ENCODE results near the gene TMEM212.
A peak's percentile ranks its signal among the peaks of the same experiment; 100 is the strongest.
"Not testable (repeated sequence)": the region's sequence is repeated elsewhere in the genome, so short reads cannot be mapped to it uniquely, and the experiment has no call there.

The TMEM212 gene

GRCh38 chr3:171813278-171813896, 29.8 kb upstream of the TMEM212 start:
- DNase-seq (ENCODE audit: low read depth): no peak

DNA sequence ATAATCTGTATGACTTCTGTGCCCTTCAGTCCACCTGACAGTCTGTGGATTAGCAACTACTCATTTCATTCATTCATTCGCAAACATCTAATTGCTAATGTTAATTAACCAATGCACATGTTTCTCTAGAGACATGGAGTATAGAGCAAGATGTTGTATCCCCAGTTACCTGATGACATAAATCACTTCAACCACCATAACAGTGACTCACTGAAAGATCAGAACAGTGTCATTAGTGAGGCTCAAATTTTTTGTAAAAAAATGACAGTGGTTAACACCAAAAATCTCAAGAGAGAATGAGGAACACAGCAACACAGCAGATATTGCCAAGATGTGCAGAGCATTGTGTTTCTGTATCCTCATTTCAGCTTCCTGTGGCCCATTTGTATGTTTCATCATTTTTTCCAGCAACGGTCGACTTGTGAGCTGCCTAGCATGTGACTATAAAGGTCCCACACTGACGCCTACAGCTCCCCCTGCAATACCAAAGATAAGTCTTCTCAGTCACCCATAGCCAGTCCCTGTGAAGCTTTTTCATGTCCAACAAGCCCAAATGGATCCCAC, 29.2 kb upstream of the TMEM212 start:
- DNase-seq (ENCODE audit: low read depth): no peak

DNA sequence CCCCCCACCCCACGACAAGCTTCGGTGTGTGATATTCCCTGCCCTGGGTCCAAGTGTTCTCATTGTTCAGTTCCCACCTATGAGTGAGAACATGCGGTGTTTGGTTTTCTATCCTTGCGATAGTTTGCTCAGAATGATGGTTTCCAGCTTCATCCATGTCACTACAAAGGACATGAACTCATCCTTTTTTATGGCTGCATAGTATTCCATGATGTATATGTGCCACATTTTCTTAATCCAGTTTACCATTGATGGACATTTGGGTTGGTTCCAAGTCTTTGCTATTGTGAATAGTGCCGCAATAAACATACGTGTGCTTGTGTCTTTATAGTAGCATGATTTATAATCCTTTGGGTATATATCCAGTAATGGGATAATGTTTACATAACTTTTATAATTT, 28.5 kb upstream of the TMEM212 start:
- not testable (repeated sequence) for DNase-seq (ENCODE audit: low read depth)

DNA sequence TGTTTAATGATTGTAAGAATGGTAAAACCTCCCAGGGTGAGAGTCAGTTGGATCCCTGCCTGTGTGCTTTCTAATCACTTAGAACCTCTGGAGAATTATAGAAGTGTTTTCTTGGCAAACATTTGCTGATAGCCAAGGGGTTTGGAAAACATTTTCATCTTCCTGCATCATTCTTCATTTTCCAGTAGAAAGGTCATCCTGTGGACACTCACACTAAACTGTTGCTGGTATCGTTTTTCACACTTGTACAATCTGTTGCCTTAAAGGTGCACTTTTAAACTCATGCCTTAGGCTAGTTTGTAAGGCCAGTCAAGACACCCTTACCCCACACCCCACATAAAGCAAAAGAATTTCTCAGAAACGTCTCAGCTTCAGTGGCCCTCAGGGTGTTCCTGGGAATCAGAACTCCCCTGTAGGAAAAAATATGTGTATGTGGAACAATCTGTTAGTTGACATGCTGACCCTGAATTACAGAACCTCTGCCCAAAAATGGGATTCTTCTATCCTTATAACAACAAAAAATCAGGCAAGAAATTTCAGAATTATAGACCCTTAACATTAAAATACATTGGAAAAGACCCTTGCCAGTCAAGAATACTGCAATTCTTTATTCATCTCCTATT, 27.1 kb upstream of the TMEM212 start:
- DNase-seq (ENCODE audit: low read depth): peak; percentile 36

DNA sequence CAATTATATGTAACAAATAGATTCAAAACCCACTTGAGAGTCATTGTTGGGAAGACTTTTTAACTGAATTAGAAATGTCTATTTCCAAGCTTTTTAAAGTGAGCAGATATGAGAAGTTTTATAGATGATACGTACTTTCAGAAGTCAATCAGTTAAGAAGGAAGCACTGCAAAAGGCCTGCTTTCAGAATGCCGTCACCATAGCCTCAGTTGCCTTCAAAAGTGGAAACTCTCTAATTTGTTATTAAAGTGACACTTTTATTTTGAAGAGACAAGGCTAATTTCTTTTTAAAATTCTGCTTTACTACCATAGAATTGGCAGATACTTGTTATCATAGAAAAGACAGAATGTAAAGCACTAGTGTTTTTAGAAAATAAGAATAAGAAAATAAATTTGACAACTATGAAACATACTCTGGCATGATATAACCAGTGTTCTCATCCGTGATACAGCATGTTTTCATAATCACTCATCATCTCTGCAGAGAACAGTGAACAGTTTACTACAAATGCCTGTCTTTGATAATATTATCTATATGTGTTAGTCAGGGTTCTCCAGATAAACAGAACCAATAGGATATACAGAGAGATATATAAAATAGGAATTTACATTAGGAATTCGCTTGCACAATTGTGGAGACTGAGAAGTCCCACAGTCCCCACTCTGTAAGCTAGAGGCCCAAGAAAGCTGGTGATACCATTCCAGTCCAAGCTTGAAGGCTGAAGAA, 25.9 kb upstream of the TMEM212 start:
- DNase-seq (ENCODE audit: low read depth): no peak

GRCh38 chr3:171821044-171821443, 22.1 kb upstream of the TMEM212 start:
- DNase-seq (ENCODE audit: low read depth): no peak

- no peak for DNase-seq (ENCODE audit: low read depth)
These were observed 21.3 kb upstream of the TMEM212 start for GRCh38 chr3:171821778-171822358.

- no peak for DNase-seq (ENCODE audit: low read depth)
These were observed 20.6 kb upstream of the TMEM212 start for GRCh38 chr3:171822431-171823106.

DNA sequence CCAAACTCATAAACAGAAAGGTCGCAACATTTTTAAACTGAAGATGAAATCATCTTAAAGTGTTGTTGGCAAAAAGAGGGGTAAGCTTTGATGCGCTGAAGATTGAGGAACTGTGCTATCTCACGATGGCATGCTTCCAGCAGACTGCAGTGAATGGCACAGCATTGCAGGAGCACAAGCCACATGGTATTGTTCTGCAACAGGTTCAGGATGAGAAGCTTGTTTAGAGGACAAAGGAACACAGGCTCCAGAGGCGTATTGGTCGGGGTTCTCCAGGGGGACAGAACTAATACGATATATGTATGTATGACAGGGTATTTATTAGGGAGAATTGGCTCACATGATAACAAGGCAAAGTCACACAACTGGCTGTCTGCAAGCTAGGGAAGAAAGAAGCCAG, 19.0 kb upstream of the TMEM212 start:
- DNase-seq (ENCODE audit: low read depth): no peak

DNA sequence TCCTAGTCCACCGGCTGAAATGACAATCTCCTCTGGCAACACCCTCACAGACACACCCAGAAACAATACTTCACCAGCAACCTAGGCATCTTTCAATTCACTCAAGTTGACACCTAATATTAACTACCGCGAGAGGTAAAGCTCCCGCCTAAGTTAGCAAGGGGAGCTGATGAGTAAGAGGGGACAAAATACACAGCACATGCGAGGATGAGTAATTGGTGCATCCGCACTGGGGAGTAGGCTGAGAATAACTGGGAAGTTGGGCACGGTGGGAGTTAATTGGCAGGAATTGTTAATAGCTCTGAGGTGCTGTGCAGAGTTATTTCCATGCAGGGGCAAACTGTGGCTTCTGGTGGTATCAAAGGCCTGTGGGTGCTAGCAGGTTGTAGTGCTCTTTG, 18.3 kb upstream of the TMEM212 start:
- DNase-seq (ENCODE audit: low read depth): no peak

- no peak for DNase-seq (ENCODE audit: low read depth)
These were observed 17.8 kb upstream of the TMEM212 start for GRCh38 chr3:171825222-171825828.

DNA sequence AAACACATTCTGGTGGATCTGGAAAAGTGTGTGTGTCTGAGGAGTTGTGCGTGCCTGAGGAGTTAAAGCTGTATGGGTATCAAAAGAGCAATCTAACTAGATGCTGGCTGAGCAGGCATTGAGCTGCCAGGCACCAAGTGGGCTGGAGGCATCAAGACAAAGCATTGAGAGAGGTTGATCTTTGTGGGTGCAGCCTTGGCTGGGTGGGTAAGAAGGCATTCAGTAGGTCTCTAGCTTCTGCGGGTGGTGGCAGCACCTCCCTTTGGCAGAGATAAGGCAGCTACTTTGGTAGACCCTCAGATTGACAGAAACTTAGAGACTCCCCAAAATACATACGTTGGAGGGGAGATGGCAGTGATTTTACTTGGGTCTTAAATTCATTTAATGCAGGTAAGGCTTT, 15.8 kb upstream of the TMEM212 start:
- no peak for DNase-seq (ENCODE audit: low read depth)

- no peak for DNase-seq (ENCODE audit: low read depth)
These were observed 15.2 kb upstream of the TMEM212 start for GRCh38 chr3:171827836-171828458.

- no peak for DNase-seq (ENCODE audit: low read depth)
These were observed 14.0 kb upstream of the TMEM212 start for GRCh38 chr3:171828902-171829770.

- peak; percentile 58 for DNase-seq (ENCODE audit: low read depth)
These were observed 13.2 kb upstream of the TMEM212 start for GRCh38 chr3:171829841-171830517.

DNA sequence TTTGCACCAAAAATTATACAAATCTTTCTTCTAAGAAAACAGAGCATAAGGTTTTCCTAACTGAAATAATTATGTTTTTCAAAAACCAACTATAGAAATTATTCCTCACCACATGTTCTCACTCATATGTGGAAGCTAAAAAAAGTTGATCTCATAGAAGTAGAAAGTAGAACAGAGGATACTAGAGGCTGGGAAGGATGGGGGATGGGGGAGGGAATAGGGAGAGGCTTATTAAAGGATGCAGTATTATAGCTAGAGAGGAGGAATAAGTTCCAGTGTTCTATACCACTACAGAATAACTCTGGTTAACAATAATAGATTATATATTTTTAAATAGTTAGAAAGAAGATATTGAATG, 12.7 kb upstream of the TMEM212 start:
- no peak for DNase-seq (ENCODE audit: low read depth)

- DNase-seq (ENCODE audit: low read depth): no peak
These were observed 11.2 kb upstream of the TMEM212 start for GRCh38 chr3:171831936-171832335.

DNA sequence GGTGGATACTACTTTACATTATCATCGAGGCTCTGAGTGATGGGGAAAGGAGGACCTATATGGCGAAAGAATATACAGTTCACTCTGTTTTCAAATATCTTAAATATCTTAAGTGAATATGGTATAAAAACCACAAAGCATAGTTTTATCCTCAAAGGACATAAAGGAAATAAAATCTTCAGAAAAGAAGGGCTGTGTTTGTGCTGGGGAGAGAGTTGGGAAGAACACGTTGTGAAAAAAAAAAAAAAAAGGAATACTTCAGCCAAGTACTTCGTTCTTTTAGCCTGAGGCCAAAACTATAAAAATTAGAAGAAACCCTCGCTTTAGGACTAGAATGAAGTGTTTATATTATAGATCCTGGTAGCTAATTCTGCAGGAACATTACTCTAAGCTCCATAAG, 10.2 kb upstream of the TMEM212 start:
- no peak for DNase-seq (ENCODE audit: low read depth)

GRCh38 chr3:171833789-171834460, 9.2 kb upstream of the TMEM212 start:
- DNase-seq (ENCODE audit: low read depth): peak; percentile 31

Measured in fibroblast of the conjunctiva (primary cell).